Urinary bladder (tissue), 4 donors: Measurements from ENCODE around the gene SRGAP3. TPM values are rescaled to one million over a fixed set of nuclear protein-coding genes. Genes with fewer than 3 reads are reported as not detected.
A peak's percentile ranks its signal among the peaks of the same experiment; 100 is the strongest.

Experiments used
- DNase-seq: peaks from one replicate; pipeline ENCODE4 v3.0.0-alpha.2; 2015; ENCODE audit errors: extremely low spot score
- H3K27ac ChIP-seq: one replicate; pipeline ENCODE4 v1.5.1; 2013; ENCODE audit warnings: low read depth, mild to moderate bottlenecking, moderate library complexity
- H3K36me3 ChIP-seq: one replicate; pipeline ENCODE4 v1.6.1; 2013; ENCODE audit warnings: mild to moderate bottlenecking, moderate library complexity; ENCODE audit not compliant: insufficient read depth
- H3K4me1 ChIP-seq: one replicate; pipeline ENCODE4 v1.6.1; 2013; ENCODE audit warnings: mild to moderate bottlenecking, moderate library complexity; ENCODE audit not compliant: insufficient read depth
- H3K4me3 ChIP-seq: one replicate; pipeline ENCODE4 v1.5.1; 2013; ENCODE audit warnings: low read depth, low read length
- WGBS: extraction: QIAGEN DNeasy Blood & Tissue Kit; methylation state at CpG from one replicate; pipeline ENCODE4 v1.1.7; 2013; 5-methylcytosine and 5-hydroxymethylcytosine counted together
- polyA plus RNA-seq: library from polyadenylated mRNA; stranded (reverse); fragments of 200-250 nt; gene quantifications from one replicate; pipeline ENCODE4 v1.2.3, GENCODE V29; 2013
- total RNA-seq: library from RNA; depleted of rRNA; stranded (reverse); fragments of >200 nt; gene quantifications from one replicate; pipeline ENCODE4 v1.2.3, GENCODE V29; 2014
- donor health status: healthy with polysubstance abuse.
- donor health status: healthy.

Gene SRGAP3
- total and polyA plus RNA-seq, 2 donors, result 3.1 to 21.4 TPM

DNA sequence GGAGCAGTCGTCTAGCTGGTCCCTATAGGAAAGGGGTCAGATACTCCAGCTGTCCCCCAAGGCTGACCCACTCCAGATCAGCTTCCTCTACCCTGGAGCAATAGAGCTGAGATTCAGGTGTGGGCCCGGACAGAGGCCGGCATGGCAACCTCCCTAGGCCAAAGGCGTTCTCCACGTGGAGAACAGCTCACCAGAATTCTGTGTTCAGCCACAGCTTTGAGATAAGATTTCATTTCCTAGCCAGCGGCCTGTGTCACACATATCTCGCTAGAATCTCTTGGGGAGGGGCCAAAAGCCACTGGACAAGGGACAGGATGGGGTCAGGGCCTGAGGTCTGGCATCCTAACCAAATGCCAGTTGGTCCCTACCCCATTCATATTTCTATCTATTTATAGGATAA lies 20.1 kb downstream of the SRGAP3 start:
- Histone ChIP-seq H3K4me1 (no peaks in the 10 kb centered on the region), H3K27ac (no peak overlapping the region), H3K4me3 (no peak overlapping the region), H3K36me3 (no peaks in the 10 kb centered on the region)
- 69% methylated on average over 7 of the region's 7 CpGs for WGBS
- DNase-seq, result no peak

DNA sequence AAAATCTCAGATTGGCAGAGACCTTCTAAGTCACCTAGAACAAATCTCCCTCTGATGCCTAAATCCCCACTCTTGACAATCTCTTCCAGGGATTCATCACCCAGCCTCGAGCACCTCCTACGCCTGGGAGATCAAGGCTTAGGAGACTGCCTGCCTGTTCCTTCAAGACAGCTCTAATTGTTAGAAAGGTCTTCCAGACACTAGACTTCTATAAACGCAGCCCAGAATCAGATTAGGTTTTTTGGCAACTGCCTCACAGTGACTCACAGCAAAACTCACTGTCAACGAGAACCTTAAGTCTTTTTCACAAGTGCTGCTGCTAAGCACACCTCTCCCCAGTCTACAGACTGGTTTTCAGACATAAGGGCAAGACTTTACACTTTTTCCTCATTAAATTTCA lies 23.1 kb downstream of the SRGAP3 start:
- no peak overlapping the region for H3K27ac ChIP-seq
- peak; percentile 77 for DNase-seq
- 10% methylated on average over 4 of the region's 4 CpGs for WGBS
- no peak overlapping the region for H3K4me3 ChIP-seq
- H3K4me1 ChIP-seq, result no peaks in the 10 kb centered on the region
- H3K36me3 ChIP-seq, result no peaks in the 10 kb centered on the region

DNA sequence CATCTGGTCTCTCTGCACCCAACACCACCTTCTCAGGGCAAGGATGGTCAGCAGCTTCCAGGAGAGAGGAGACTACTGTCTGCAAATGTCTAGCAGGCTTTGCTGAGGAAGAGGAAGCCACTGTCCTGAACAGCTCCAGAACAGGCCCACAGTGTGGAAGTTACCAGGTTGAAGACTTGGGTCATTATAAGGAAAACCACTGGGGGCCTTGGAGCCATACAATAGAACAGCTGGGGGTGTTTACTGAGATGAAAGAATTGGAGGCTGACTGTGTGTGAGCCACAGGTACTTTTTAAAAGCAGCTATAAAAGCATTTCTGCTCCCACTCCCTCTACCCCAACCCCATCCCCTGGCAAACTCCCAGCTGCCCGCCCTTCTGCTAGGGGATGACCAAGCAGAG lies 24.2 kb downstream of the SRGAP3 start:
- 97% methylated on average over 1 of the region's 1 CpG for WGBS
- no peaks in the 10 kb centered on the region for H3K4me1 ChIP-seq
- H3K36me3 ChIP-seq, result no peaks in the 10 kb centered on the region
- H3K4me3 ChIP-seq, result no peak overlapping the region
- H3K27ac ChIP-seq, result no peak overlapping the region
- DNase-seq, result no peak

DNA sequence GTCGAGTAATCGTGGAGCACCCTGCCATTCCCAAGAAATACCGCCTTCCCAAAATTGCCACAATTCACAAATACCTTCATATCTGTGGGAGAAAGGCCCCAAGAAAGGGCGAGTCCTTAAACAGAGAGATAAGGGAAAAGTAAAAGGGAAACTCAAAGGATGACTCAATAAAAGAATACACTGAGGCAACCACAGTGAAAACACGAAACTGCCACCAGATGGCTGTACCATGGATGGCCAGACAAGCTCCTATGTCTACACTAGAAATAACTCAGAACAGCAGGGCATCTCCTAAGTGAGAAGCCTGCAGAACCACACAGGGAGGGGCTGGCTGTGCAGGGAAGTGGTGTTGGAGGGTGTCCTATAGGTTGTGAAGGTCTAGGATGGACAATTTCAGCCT lies 25.0 kb downstream of the SRGAP3 start:
- no peak overlapping the region for H3K4me3 ChIP-seq
- H3K27ac ChIP-seq, result no peak overlapping the region
- 86% methylated on average over 5 of the region's 5 CpGs for WGBS
- no peaks in the 10 kb centered on the region for H3K4me1 ChIP-seq
- no peaks in the 10 kb centered on the region for H3K36me3 ChIP-seq
- DNase-seq, result no peak

DNA sequence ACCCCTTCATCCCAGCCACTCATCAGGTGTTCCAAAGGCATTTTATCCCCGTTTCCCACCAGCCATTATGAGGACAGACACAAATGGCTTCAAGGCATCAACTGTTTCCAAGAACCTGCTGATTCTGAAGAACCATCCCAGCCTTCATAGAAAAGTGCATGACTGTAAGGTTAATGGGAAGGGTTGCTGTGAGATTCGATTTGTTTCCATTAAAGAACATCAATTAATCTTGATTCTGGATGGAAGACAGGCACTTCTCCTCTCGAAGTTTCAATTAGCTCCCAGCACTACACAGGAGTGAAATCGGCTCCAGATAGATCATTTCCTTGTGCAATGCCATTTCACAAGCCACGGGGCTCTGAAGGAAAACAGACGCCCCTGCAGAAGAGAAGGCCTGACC lies 25.8 kb downstream of the SRGAP3 start:
- no peak for DNase-seq
- Histone ChIP-seq H3K4me3 (no peak overlapping the region), H3K27ac (no peak overlapping the region), H3K4me1 (no peaks in the 10 kb centered on the region), H3K36me3 (no peaks in the 10 kb centered on the region)
- WGBS, result 83% methylated on average over 6 of the region's 6 CpGs

DNA sequence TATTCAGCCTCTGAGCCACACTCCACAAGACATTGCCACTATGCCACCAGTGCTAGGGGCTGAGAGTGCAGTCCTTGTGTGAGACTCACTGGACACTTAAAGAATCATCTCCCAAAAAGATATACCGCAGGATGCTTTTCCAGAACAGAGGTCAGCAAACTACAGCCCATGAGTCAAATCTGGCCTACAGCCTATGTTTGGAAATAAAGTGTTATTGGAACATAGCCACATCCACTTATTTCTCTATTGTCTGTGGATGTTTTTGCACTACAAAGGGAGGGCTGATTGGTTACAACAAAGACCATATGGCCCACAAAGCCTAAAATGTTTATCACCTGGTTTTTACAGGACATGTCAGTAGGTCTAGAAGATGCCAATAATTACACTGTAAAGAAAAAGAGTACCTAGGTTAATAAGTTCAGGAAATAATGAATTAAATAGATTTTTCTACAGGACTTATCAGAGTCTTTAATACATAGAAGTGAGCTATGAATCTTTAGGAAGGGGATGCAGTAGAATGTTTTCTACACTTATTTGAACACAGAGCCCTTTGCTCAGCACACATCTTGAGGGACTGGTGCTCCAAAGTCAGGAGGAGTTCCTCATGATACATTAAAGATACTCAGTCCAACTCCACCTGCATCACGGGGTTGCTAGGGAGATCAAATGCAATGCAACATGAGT lies 26.3 kb downstream of the SRGAP3 start:
- 92% methylated on average over 2 of the region's 2 CpGs for WGBS
- no peak overlapping the region for H3K4me3 ChIP-seq
- no peaks in the 10 kb centered on the region for H3K36me3 ChIP-seq
- H3K27ac ChIP-seq, result no peak overlapping the region
- H3K4me1 ChIP-seq, result no peaks in the 10 kb centered on the region
- DNase-seq, result no peak

DNA sequence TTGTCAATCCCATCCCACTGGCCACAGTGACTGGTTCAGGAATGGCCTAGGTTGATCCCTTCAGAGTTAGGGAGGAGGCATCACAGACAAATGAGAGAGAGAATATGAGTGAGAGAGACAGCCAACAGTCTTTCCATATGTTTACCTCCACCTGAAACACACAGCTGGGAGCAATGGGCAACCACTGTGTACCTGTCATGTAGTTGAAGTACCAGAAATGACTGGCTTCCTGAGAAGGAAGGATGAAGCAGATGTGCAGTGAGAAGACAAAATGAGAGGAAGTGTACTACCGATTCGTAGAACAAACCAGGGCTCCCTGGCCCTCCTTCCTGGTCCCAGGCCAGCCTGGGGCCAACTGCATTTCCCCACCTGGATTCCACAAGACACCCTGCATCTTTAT lies 27.4 kb downstream of the SRGAP3 start:
- no peaks in the 10 kb centered on the region for H3K4me1 ChIP-seq
- DNase-seq, result no peak
- 78% methylated on average over 2 of the region's 2 CpGs for WGBS

DNA sequence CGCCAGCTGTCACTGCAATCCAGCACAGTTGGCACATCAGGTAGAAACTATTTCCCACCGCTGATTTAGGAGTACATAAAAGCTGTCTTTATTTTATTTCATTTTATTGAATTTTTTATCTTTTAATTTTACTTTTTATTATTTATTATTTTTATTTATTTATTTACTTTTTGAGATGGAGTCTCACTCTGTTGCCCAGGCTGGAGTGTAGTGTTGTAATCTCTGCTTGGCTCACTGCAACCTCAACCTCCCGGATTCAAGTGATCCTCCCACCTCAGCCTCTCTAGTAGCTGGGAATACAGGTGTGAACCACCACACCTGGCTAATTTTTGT lies 31.0 kb downstream of the SRGAP3 start:
- no peak overlapping the region for H3K27ac ChIP-seq
- H3K4me1 ChIP-seq, result no peaks in the 10 kb centered on the region
- no peaks in the 10 kb centered on the region for H3K36me3 ChIP-seq
- 98% methylated on average over 3 of the region's 3 CpGs for WGBS
- H3K4me3 ChIP-seq, result no peak overlapping the region
- no peak for DNase-seq

More for the DNA sequence above, 27.4 kb downstream of the SRGAP3 start:
- Histone ChIP-seq H3K27ac (no peak overlapping the region), H3K36me3 (no peaks in the 10 kb centered on the region), H3K4me3 (no peak overlapping the region)

DNA sequence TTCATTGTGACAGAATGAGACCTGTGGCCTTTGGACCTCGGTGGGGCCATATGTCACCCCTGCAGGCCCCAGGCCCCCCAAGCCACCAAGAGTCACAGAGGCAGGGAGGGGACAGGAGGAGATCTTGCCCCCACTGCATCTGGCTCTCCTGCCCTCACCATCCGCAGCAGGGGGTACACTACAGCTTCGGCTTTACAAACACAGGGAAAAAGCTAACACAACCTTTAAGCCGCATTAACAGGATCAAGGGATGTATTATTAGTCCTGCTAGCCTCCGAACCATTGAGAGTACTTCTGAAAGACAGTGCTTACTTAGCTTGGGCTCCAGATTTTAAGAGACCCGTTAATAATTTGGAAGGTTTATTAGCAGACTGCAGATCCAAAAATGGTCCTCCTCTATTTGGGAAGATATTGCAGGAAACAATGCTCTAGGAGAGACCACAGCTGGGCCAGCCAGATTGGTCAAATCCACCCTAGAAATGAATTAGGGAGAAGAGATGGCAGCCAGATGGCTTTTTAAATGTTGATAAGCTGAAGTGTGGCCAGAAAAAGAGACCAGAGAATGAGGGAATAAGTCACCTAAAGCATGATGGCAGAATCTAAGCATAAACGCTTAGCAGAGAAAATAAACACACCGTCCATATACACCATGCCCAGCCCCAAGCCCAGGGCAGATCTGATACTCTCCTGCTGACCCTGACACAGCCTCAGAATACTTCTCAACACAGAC lies 31.5 kb downstream of the SRGAP3 start:
- no peak for DNase-seq
- no peak overlapping the region for H3K27ac ChIP-seq
- no peaks in the 10 kb centered on the region for H3K36me3 ChIP-seq
- H3K4me1 ChIP-seq, result no peaks in the 10 kb centered on the region
- H3K4me3 ChIP-seq, result no peak overlapping the region
- WGBS, result 83% methylated on average over 8 of the region's 8 CpGs

DNA sequence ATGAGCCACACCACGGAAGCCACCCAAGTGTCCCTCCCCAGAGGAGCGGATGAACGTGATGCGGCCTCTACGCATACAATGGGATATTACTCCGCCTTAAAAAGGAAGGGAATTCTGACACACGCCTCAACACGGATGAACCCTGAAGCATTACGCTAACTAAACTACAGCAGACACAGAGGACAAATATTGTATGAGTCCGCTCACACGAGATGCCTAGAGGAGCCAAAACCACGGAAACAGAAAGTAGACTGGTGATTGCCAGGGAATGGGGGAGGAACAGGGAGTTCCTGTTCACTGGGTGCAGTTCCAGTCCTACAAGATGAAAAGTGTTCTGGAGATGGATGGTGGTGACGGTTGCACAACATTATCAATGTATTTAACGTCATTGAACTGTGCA lies 32.7 kb downstream of the SRGAP3 start:
- WGBS, result 95% methylated on average over 14 of the region's 14 CpGs
- no peaks in the 10 kb centered on the region for H3K4me1 ChIP-seq
- DNase-seq, result no peak
- H3K4me3 ChIP-seq, result no peak overlapping the region
- no peaks in the 10 kb centered on the region for H3K36me3 ChIP-seq
- H3K27ac ChIP-seq, result no peak overlapping the region

DNA sequence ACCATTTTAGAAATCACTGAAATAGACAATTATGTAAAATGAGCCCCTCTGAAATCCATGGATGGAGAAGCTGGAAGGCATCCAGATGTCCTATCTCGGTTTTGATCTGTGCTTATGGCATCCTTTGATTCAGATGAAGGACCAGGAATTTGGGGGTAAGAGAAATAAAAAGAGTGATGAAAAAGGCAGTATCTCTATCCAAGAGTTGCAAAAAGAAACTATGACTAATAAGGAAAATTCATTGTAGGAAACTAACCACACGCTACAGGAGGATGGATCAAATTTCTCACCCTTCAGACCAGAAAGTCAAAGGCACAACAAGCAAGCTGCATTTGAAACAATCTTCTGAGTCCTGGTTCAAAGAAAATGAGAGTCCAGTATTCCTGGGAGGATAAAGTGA lies 34.8 kb downstream of the SRGAP3 start:
- no peak for DNase-seq
- H3K36me3 ChIP-seq, result no peaks in the 10 kb centered on the region
- WGBS, result 34% methylated on average over 2 of the region's 2 CpGs
- H3K4me3 ChIP-seq, result no peak overlapping the region
- no peaks in the 10 kb centered on the region for H3K4me1 ChIP-seq
- no peak overlapping the region for H3K27ac ChIP-seq

DNA sequence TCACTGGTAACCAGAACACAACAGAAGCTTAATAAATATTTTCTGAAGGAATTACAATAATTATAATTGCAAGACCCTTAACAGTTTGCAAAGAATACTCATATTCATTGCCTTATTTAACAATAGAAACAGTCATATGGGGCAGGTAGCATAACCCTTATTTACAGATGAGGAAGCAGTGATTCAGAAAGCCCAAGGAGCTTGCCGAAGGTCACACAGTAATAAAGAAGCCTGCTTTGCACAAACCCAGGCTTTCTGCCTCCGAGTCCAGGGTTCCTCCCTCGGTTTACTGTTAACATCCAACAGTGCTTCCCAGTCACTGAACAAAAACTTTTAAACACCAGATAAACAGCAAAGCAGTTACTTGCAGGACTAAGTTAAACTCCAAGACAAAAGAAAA lies 35.3 kb downstream of the SRGAP3 start:
- whole genome bisulfite sequencing, result 54% methylated on average over 3 of the region's 3 CpGs

DNA sequence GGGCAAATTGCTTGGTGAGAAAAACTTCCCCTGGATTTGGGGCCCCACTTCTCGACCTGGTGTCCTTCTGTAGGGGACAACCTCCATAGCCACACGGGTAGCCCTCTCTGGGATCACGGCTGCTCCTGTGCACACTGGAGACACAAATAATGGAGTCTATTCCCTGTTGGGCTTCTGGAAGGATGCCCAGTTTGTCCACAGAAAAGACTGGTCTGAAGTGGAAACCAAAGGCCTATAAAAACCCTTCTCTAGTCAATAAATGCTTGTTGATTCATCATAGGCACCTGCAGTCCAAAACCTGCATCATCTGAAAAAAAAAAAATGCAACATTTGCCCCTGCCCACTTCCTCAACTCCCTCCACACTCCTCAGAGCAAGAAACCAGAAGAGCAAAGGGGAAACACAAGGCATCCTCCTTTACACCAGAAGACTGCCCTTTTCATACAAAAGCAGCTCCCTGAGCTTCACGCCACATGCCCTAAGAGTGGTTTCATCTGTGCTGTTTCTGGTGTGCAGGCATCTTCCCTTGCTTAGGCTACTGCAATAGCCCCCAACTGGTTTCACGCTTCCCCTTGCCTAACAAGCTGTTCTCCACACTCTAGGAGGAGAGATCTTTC lies 36.3 kb downstream of the SRGAP3 start:
- Histone ChIP-seq H3K27ac (no peak overlapping the region), H3K4me3 (no peak overlapping the region), H3K36me3 (no peaks in the 10 kb centered on the region), H3K4me1 (no peaks in the 10 kb centered on the region)
- DNase-seq, result no peak
- 89% methylated on average over 5 of the region's 5 CpGs for WGBS

More for the DNA sequence above, 35.3 kb downstream of the SRGAP3 start:
- Histone ChIP-seq H3K36me3 (no peaks in the 10 kb centered on the region), H3K27ac (no peak overlapping the region), H3K4me3 (no peak overlapping the region), H3K4me1 (no peaks in the 10 kb centered on the region)
- no peak for DNase-seq
